K562 (cell line): ENCODE data around the gene CAMK2G. TPM values are rescaled to one million over a fixed set of nuclear protein-coding genes. Genes with fewer than 3 reads are reported as not detected.

Experiments used
- BRD9 ChIP-seq: fragments of 450-650 bp; IDR thresholded peaks from 2 replicates; pipeline ENCODE4 v1.6.1; 2018; ENCODE audit warnings: low read depth; ENCODE audit not compliant: partially characterized antibody
- DDX20 ChIP-seq: fragments of 450-650 bp; IDR thresholded peaks from 2 replicates; pipeline ENCODE4 v1.6.1; 2016; ENCODE audit warnings: missing genetic modification characterization, low read depth, mild to moderate bottlenecking, missing compliant biosample characterization, moderate library complexity
- HNRNPH1 ChIP-seq: fragments of 200-400 bp; formaldehyde crosslinking; optimal IDR thresholded peaks from 2 replicates; pipeline ENCODE3; 2017; ENCODE audit warnings: low read depth, mild to moderate bottlenecking, low read length, moderate library complexity
- ILF3 ChIP-seq: fragments of 450-650 bp; IDR thresholded peaks from 2 replicates; pipeline ENCODE4 v1.6.1; 2018; ENCODE audit warnings: antibody characterized with exemption, mild to moderate bottlenecking, moderate library complexity, borderline replicate concordance
- MECOM ChIP-seq: fragments of 250-450 bp; sonication (Bioruptor Pico); IDR thresholded peaks from 2 replicates; pipeline ENCODE4 v1.8.0; 2022; ENCODE audit warnings: inconsistent platforms
- NR1H2 ChIP-seq: sonication (generic); formaldehyde crosslinking; IDR thresholded peaks from 2 replicates; pipeline ENCODE4 v1.4.0; 2020; ENCODE audit warnings: mild to moderate bottlenecking, missing genetic modification reagents
- NUFIP1 ChIP-seq: fragments of 450-650 bp; IDR thresholded peaks from 2 replicates; pipeline ENCODE4 v1.6.1; 2018; ENCODE audit not compliant: partially characterized antibody
- SETDB1 ChIP-seq: IDR thresholded peaks from one replicate; pipeline ENCODE4 v1.6.1; 2012; ENCODE audit warnings: low read length, control low read depth, inconsistent platforms
- SLC30A9 ChIP-seq: fragments of 250-450 bp; sonication (Bioruptor Pico); IDR thresholded peaks from 2 replicates; pipeline ENCODE4 v1.8.0; 2022; ENCODE audit warnings: mild to moderate bottlenecking, moderate library complexity
- STAT5A ChIP-seq: IDR thresholded peaks from 2 replicates; pipeline ENCODE4 v1.6.1; 2012; ENCODE audit warnings: low read length, inconsistent platforms, borderline replicate concordance
- TAF15 ChIP-seq: fragments of 200-400 bp; formaldehyde crosslinking; IDR thresholded peaks from 2 replicates; pipeline ENCODE4 v1.6.1; 2017; ENCODE audit warnings: mild to moderate bottlenecking, low read depth, low read length, moderate library complexity
- XRCC4 ChIP-seq: IDR thresholded peaks from one replicate; pipeline ENCODE4 v1.6.1; 2011; ENCODE audit not compliant: insufficient read depth, insufficient read length; ENCODE audit errors: extremely low read depth
- ZEB2 ChIP-seq: fragments of 450-650 bp; IDR thresholded peaks from 2 replicates; pipeline ENCODE4 v1.6.1; 2016
- ZNF232 ChIP-seq: sonication (generic); formaldehyde crosslinking; IDR thresholded peaks from 2 replicates; pipeline ENCODE4 v1.8.0; 2022; ENCODE audit warnings: mild to moderate bottlenecking, missing genetic modification reagents
- polyA plus RNA-seq, 8 experiments: library from polyadenylated mRNA; depleted of rRNA in 4 of 8; stranded (reverse) in 5 of 8; unstranded in 3 of 8; fragments of >200 nt; fragmentation: Nextera tagmentation in 2 of 8; fragmentation: Illumina TruSeq in 1 of 8; extraction: Ambion mirVana in 2 of 8; extraction: Trizol in 1 of 8; gene quantifications; 2 replicates each; pipeline versions ENCODE4 v1.2.1 to v1.2.3, GENCODE V29; 2011 to 2014; ENCODE audit warnings: inconsistent platforms in 1 of 8, missing spikeins in 1 of 8
- total RNA-seq, 7 experiments: library from RNA; depleted of rRNA in 6 of 7; stranded (reverse); fragments of >200 nt in 6 of 7; fragmentation: Illumina TruSeq in 2 of 7; extraction: Trizol in 2 of 7; gene quantifications; 2 replicates each; pipeline versions ENCODE4 v1.2.1 to v1.2.3, GENCODE V29; 2011 to 2021; ENCODE audit warnings: low replicate concordance in 1 of 7
- TF ChIP-seq, protein P1 (sequence below): sonication (generic); formaldehyde crosslinking; IDR thresholded peaks from 2 replicates; pipeline ENCODE4 v1.8.1; 2023; ENCODE audit warnings: mild to moderate bottlenecking, missing genetic modification reagents
- TF ChIP-seq, protein P2 (sequence below): fragments of 250-450 bp; sonication (Bioruptor Pico); IDR thresholded peaks from 2 replicates; pipeline ENCODE4 v1.8.0; 2021; ENCODE audit warnings: moderate library complexity, mild to moderate bottlenecking, inconsistent platforms
- TF ChIP-seq, protein P3 (sequence below): fragments of 450-650 bp; formaldehyde crosslinking; IDR thresholded peaks from 2 replicates; pipeline ENCODE4 v1.4.0; 2020; ENCODE audit warnings: mild to moderate bottlenecking
- TF ChIP-seq, protein P4 (sequence below): sonication (generic); formaldehyde crosslinking; IDR thresholded peaks from 2 replicates; pipeline ENCODE4 v1.8.0; 2022; ENCODE audit warnings: mild to moderate bottlenecking, missing genetic modification reagents, borderline replicate concordance
- TF ChIP-seq, protein P5 (sequence below): IDR thresholded peaks from 2 replicates; pipeline ENCODE4 v1.6.1; 2011; ENCODE audit not compliant: insufficient read length; ENCODE audit errors: extremely low read depth

CAMK2G gene
- total and polyA plus RNA-seq, 9 of the 15 experiments (the other 6 are each of a cell fraction or from before 2014, with no cell fraction given): 9.0 to 37.9 (median 32.6) TPM

DNA sequence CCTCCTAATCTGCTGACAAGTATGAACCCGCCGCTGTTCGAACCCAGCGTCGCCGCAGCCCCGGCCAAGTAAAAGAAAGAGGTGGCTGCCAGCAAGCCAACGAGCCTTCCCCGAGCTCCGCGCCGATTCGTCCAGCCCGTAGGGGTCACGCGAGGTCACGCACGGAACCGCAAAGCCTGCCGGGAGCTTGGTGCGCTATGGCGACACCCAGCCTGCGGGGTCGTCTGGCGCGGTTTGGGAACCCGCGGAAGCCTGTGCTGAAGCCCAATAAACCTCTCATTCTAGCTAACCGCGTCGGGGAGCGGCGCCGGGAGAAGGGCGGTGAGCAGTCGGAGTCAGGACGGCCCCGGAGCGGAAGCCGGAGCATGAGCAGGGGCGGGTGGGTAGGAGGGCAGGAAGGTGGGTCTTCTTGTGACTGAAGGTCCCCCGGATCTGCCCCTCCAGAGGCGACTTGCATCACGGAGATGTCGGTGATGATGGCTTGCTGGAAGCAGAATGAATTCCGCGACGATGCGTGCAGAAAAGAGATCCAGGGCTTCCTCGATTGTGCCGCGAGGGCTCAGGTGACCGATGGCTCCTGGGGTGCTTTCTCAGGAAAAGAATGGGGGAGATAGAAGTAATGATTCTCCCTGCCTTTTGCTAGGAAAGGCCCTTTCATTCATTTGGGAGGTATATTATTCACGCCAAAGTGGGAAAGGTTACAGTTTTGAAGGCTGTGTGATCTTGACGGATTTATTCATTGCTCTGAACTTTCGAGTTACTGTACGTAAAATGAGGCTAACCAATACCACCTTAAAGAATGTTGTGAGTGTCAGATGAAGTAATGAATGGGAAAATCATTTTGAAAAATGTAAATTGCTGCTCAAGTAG lies 92.2 kb downstream of the CAMK2G start, which contains the start of gene CHCHD1 (continued):
- TF ChIP-seq TAF15 (no peak), NR1H2 (CRISPR knock-in tag) (peak; percentile 94), ZEB2 (no peak), SETDB1 (no peak), XRCC4 (no peak), ILF3 (peak; percentile 66; the same call in 1 of the 2 replicates), HNRNPH1 (no peak), DDX20 (no peak), BRD9 (no peak), MECOM (no peak), NUFIP1 (no peak), ZNF232 (peak; percentile 31; the same call in 1 of the 2 replicates), SLC30A9 (CRISPR knock-in tag) (no peak), STAT5A (no peak)
- TF ChIP-seq, protein P1, sequence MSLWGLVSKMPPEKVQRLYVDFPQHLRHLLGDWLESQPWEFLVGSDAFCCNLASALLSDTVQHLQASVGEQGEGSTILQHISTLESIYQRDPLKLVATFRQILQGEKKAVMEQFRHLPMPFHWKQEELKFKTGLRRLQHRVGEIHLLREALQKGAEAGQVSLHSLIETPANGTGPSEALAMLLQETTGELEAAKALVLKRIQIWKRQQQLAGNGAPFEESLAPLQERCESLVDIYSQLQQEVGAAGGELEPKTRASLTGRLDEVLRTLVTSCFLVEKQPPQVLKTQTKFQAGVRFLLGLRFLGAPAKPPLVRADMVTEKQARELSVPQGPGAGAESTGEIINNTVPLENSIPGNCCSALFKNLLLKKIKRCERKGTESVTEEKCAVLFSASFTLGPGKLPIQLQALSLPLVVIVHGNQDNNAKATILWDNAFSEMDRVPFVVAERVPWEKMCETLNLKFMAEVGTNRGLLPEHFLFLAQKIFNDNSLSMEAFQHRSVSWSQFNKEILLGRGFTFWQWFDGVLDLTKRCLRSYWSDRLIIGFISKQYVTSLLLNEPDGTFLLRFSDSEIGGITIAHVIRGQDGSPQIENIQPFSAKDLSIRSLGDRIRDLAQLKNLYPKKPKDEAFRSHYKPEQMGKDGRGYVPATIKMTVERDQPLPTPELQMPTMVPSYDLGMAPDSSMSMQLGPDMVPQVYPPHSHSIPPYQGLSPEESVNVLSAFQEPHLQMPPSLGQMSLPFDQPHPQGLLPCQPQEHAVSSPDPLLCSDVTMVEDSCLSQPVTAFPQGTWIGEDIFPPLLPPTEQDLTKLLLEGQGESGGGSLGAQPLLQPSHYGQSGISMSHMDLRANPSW (CRISPR knock-in tag): no peak; the same call in 1 of the 2 replicates
- TF ChIP-seq, protein P2, sequence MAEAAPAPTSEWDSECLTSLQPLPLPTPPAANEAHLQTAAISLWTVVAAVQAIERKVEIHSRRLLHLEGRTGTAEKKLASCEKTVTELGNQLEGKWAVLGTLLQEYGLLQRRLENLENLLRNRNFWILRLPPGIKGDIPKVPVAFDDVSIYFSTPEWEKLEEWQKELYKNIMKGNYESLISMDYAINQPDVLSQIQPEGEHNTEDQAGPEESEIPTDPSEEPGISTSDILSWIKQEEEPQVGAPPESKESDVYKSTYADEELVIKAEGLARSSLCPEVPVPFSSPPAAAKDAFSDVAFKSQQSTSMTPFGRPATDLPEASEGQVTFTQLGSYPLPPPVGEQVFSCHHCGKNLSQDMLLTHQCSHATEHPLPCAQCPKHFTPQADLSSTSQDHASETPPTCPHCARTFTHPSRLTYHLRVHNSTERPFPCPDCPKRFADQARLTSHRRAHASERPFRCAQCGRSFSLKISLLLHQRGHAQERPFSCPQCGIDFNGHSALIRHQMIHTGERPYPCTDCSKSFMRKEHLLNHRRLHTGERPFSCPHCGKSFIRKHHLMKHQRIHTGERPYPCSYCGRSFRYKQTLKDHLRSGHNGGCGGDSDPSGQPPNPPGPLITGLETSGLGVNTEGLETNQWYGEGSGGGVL (CRISPR knock-in tag): no peak
- TF ChIP-seq, protein P3, sequence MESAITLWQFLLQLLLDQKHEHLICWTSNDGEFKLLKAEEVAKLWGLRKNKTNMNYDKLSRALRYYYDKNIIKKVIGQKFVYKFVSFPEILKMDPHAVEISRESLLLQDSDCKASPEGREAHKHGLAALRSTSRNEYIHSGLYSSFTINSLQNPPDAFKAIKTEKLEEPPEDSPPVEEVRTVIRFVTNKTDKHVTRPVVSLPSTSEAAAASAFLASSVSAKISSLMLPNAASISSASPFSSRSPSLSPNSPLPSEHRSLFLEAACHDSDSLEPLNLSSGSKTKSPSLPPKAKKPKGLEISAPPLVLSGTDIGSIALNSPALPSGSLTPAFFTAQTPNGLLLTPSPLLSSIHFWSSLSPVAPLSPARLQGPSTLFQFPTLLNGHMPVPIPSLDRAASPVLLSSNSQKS: no peak
- TF ChIP-seq, protein P4, sequence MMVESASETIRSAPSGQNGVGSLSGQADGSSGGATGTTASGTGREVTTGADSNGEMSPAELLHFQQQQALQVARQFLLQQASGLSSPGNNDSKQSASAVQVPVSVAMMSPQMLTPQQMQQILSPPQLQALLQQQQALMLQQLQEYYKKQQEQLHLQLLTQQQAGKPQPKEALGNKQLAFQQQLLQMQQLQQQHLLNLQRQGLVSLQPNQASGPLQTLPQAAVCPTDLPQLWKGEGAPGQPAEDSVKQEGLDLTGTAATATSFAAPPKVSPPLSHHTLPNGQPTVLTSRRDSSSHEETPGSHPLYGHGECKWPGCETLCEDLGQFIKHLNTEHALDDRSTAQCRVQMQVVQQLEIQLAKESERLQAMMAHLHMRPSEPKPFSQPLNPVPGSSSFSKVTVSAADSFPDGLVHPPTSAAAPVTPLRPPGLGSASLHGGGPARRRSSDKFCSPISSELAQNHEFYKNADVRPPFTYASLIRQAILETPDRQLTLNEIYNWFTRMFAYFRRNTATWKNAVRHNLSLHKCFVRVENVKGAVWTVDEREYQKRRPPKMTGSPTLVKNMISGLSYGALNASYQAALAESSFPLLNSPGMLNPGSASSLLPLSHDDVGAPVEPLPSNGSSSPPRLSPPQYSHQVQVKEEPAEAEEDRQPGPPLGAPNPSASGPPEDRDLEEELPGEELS (CRISPR knock-in tag): peak; percentile 80; the same call in 1 of the 2 replicates
- TF ChIP-seq, protein P5, sequence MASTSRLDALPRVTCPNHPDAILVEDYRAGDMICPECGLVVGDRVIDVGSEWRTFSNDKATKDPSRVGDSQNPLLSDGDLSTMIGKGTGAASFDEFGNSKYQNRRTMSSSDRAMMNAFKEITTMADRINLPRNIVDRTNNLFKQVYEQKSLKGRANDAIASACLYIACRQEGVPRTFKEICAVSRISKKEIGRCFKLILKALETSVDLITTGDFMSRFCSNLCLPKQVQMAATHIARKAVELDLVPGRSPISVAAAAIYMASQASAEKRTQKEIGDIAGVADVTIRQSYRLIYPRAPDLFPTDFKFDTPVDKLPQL: peak; percentile 64
